ENCODE results near the gene KRTAP10-1. TPM values are rescaled to one million over a fixed set of nuclear protein-coding genes. Genes with fewer than 3 reads are reported as not detected.

Gene KRTAP10-1
- total and polyA plus RNA-seq, 2 of the 8 experiments (the other 6 are each of a cell fraction or from before 2014, with no cell fraction given), result 0.08 TPM; not detected in 1

GRCh38 chr21:44524414-44525371 lies 15.3 kb downstream of the KRTAP10-1 start:
- no peak overlapping the region for H4K91ac ChIP-seq (replicated peaks; ENCODE audit: insufficient read length, low read length)
- H2BK12ac ChIP-seq (ENCODE audit: low read depth, low read length), result 0 out of 2 replicates have a peak overlapping the region, but pooled peaks have one; percentile 87
- FAIRE-seq (no peak), DNase-seq (ENCODE audit: low read depth in 1 of 2, low spot score in 2 of 2) (no peak)
- no peak overlapping the region for H3K56ac ChIP-seq (replicated peaks; ENCODE audit: insufficient read length, low read depth, low read length)
- no peak overlapping the region for H3K27ac ChIP-seq (ENCODE audit: low read depth, low read length)
- no peak overlapping the region; the same call in 1 of the 2 replicates for H2BK20ac ChIP-seq (ENCODE audit: low read length)
- no peaks in the 10 kb centered on the region for H4K20me1 ChIP-seq (replicated peaks in 1 of 2; ENCODE audit: control insufficient read depth in 1 of 2, insufficient read depth in 2 of 2, low read length in 2 of 2)
- peaks cover 3% of the 10 kb centered on the region; the same call in 1 of the 2 replicates for H3K79me1 ChIP-seq (ENCODE audit: low read depth, low read length)
- H3K27me3 ChIP-seq (replicated peaks in 1 of 4; ENCODE audit: control insufficient read depth in 3 of 4, extremely low read depth in 1 of 4, insufficient read depth in 3 of 4, low read length in 3 of 4), result peaks cover 0 to 3% (median 0%) of the 10 kb centered on the region in 4 experiments; a peak in 1 of 7 replicates
- no peaks in the 10 kb centered on the region for H3K36me3 ChIP-seq (ENCODE audit: control insufficient read depth in 2 of 4, insufficient read depth in 4 of 4, low read length in 3 of 4)
- H2BK120ac ChIP-seq (replicated peaks; ENCODE audit: low read depth, low read length), result no peak overlapping the region
- no peak overlapping the region for H3K4me3 ChIP-seq (ENCODE audit: extremely low read depth in 1 of 4, insufficient read depth in 2 of 4, low read depth in 3 of 4, low read length in 4 of 4)
- no peaks in the 10 kb centered on the region for H3K79me2 ChIP-seq (ENCODE audit: control insufficient read depth in 1 of 2, insufficient read depth in 2 of 2, low read length in 2 of 2)
- ChIA-PET CTCF (ENCODE audit: partially characterized antibody) (interaction anchor here (1.3 to 1.6 kb wide), 2 partner anchors 14 to 55 kb away, joined by 3 to 5 read pairs; no protein-coding TSS in a partner anchor), POLR2A (ENCODE audit: partially characterized antibody) (no interaction called here)
- H4K8ac ChIP-seq (ENCODE audit: extremely low read depth, insufficient read depth, low read length), result no peak overlapping the region
- H2BK15ac ChIP-seq (ENCODE audit: low read length), result peak overlapping the region; percentile 95; the same call in 1 of the 2 replicates
- H3K9ac ChIP-seq (replicated peaks in 1 of 4; ENCODE audit: extremely low read depth in 1 of 4, low read depth in 3 of 4, low read length in 3 of 4), result no peak overlapping the region
- H3K4me2 ChIP-seq (ENCODE audit: insufficient read depth in 1 of 2, low read depth in 2 of 2, low read length in 2 of 2), result no peak overlapping the region
- no peak overlapping the region for H3K4ac ChIP-seq (replicated peaks; ENCODE audit: insufficient read length, low read depth, low read length)
- no peak overlapping the region for H2AFZ ChIP-seq (ENCODE audit: low read length)
- H3K23ac ChIP-seq (ENCODE audit: insufficient read length), result no peak overlapping the region
- H3K4me1 ChIP-seq (replicated peaks in 1 of 4; ENCODE audit: control insufficient read depth in 3 of 4, insufficient read depth in 4 of 4, low read length in 3 of 4), result no peaks in the 10 kb centered on the region; a peak in 1 of 7 replicates
- no peak overlapping the region for H4K5ac ChIP-seq (ENCODE audit: insufficient read length, low read depth, low read length)
- H3K18ac ChIP-seq (ENCODE audit: extremely low read depth, low read length), result no peak overlapping the region; the same call in 1 of the 2 replicates
- H3K9me3 ChIP-seq (ENCODE audit: insufficient read depth in 2 of 2, low read depth in 1 of 2, low read length in 1 of 2), result peaks cover 0 to 15% of the 10 kb centered on the region in 2 experiments; a peak in 2 of 4 replicates
- H3K23me2 ChIP-seq (ENCODE audit: low read depth, low read length), result peaks cover 12% of the 10 kb centered on the region; the same call in 1 of the 2 replicates
- peak overlapping the region; percentile 75 for H2AK5ac ChIP-seq (ENCODE audit: low read depth, low read length)
- TF ChIP-seq CHD2 (IDR thresholded peaks at IDR 0.05; ENCODE audit: low read length) (no peak), BRCA1 (IDR thresholded peaks at IDR 0.05; ENCODE audit: low read depth, low read length) (0 out of 2 replicates have a peak, but pooled peaks have one; percentile 6)
- H3K14ac ChIP-seq (ENCODE audit: insufficient read length), result no peak overlapping the region
- peak overlapping the region; percentile 52; the same call in 1 of the 2 replicates for H2BK5ac ChIP-seq (ENCODE audit: low read depth, low read length)
- 73% methylated on average over 2 of the region's 2 CpGs; no CpG with 5 or more reads in 1 of the 2 experiments for WGBS, 2 experiments (ENCODE audit: extremely low coverage in 1 of 2, insufficient coverage in 1 of 2, insufficient read length in 1 of 2, insufficient replicate concordance in 2 of 2, low coverage in 1 of 2, low lambda C conversion rate in 2 of 2, missing lambda C conversion rate in 1 of 2)

All from H1 (cell line).